ENCODE results near the gene RAD23A. TPM values are rescaled to one million over a fixed set of nuclear protein-coding genes. Genes with fewer than 3 reads are reported as not detected.
"Not testable (repeated sequence)": the region's sequence is repeated elsewhere in the genome, so short reads cannot be mapped to it uniquely, and the experiment has no call there.

Gene RAD23A
- total and polyA plus RNA-seq, 2 donors (not counting 1 experiment from before 2014, with no cell fraction given): 46.2 to 72.2 TPM

GRCh38 chr19:12974301-12975220 lies 28.9 kb downstream of the RAD23A start:
- TF ChIP-seq EZH2 (IDR thresholded peaks at IDR 0.05; ENCODE audit: low read length, missing control alignments): no peak
- TF ChIP-seq CTCF (conservative IDR thresholded peaks at IDR 0.05 in 1 of 2, IDR thresholded peaks at IDR 0.05 in 1 of 2; ENCODE audit: low read depth in 1 of 2, low read length in 2 of 2): no peak
- Histone ChIP-seq H2AFZ (ENCODE audit: low read length) (no peak overlapping the region), H3K9ac (ENCODE audit: insufficient read depth, low read length) (no peak overlapping the region), H3K27ac (ENCODE audit: insufficient read depth, low read length) (no peak overlapping the region), H3K36me3 (ENCODE audit: control insufficient read depth, insufficient read depth, low read length) (no peaks in the 10 kb centered on the region), H3K4me1 (ENCODE audit: control insufficient read depth, extremely low read depth, insufficient read depth, low read length) (no peaks in the 10 kb centered on the region), H3K4me3 (replicated peaks in 1 of 4; ENCODE audit: control extremely low read depth in 1 of 4, insufficient read depth in 1 of 4, low read depth in 3 of 4, low read length in 4 of 4) (no peak overlapping the region), H4K20me1 (ENCODE audit: control insufficient read depth, extremely low read depth, insufficient read depth, low read length) (no peaks in the 10 kb centered on the region), H3K4me2 (ENCODE audit: extremely low read depth, insufficient read depth, low read length) (no peak overlapping the region), H3K27me3 (ENCODE audit: control insufficient read depth, insufficient read depth, low read length) (no peaks in the 10 kb centered on the region), H3K9me3 (ENCODE audit: control insufficient read depth, insufficient read depth, low read depth, low read length) (no peaks in the 10 kb centered on the region), H3K79me2 (ENCODE audit: control insufficient read depth, insufficient read depth, low read length) (no peaks in the 10 kb centered on the region)
- DNase-seq (ENCODE audit: low read depth in 2 of 2): no peak

- Histone ChIP-seq H2AFZ (ENCODE audit: low read length) (no peak overlapping the region), H3K4me2 (ENCODE audit: extremely low read depth, insufficient read depth, low read length) (no peak overlapping the region), H3K27ac (ENCODE audit: insufficient read depth, low read length) (no peak overlapping the region), H3K27me3 (ENCODE audit: control insufficient read depth, insufficient read depth, low read length) (no peaks in the 10 kb centered on the region), H3K79me2 (ENCODE audit: control insufficient read depth, insufficient read depth, low read length) (no peaks in the 10 kb centered on the region), H3K9ac (ENCODE audit: insufficient read depth, low read length) (no peak overlapping the region), H3K4me3 (replicated peaks in 1 of 4; ENCODE audit: control extremely low read depth in 1 of 4, insufficient read depth in 1 of 4, low read depth in 3 of 4, low read length in 4 of 4) (no peak overlapping the region), H3K36me3 (ENCODE audit: control insufficient read depth, insufficient read depth, low read length) (no peaks in the 10 kb centered on the region), H3K4me1 (ENCODE audit: control insufficient read depth, extremely low read depth, insufficient read depth, low read length) (no peaks in the 10 kb centered on the region), H4K20me1 (ENCODE audit: control insufficient read depth, extremely low read depth, insufficient read depth, low read length) (no peaks in the 10 kb centered on the region), H3K9me3 (ENCODE audit: control insufficient read depth, insufficient read depth, low read depth, low read length) (no peaks in the 10 kb centered on the region)
- no peak for DNase-seq (ENCODE audit: low read depth in 2 of 2)
- TF ChIP-seq EZH2 (IDR thresholded peaks at IDR 0.05; ENCODE audit: low read length, missing control alignments) (no peak), CTCF (conservative IDR thresholded peaks at IDR 0.05 in 1 of 2, IDR thresholded peaks at IDR 0.05 in 1 of 2; ENCODE audit: low read depth in 1 of 2, low read length in 2 of 2) (no peak)
Observed at GRCh38 chr19:12975221-12975741, 29.6 kb downstream of the RAD23A start.

- not testable (repeated sequence) for H3K36me3 ChIP-seq (ENCODE audit: control insufficient read depth, insufficient read depth, low read length); H2AFZ ChIP-seq (ENCODE audit: low read length); H3K27me3 ChIP-seq (ENCODE audit: control insufficient read depth, insufficient read depth, low read length); H3K79me2 ChIP-seq (ENCODE audit: control insufficient read depth, insufficient read depth, low read length); H3K9ac ChIP-seq (ENCODE audit: insufficient read depth, low read length); H3K9me3 ChIP-seq (ENCODE audit: control insufficient read depth, insufficient read depth, low read depth, low read length); H3K4me3 ChIP-seq (replicated peaks in 1 of 4; ENCODE audit: control extremely low read depth in 1 of 4, insufficient read depth in 1 of 4, low read depth in 3 of 4, low read length in 4 of 4); DNase-seq (ENCODE audit: low read depth in 2 of 2); H4K20me1 ChIP-seq (ENCODE audit: control insufficient read depth, extremely low read depth, insufficient read depth, low read length); H3K27ac ChIP-seq (ENCODE audit: insufficient read depth, low read length); H3K4me2 ChIP-seq (ENCODE audit: extremely low read depth, insufficient read depth, low read length); H3K4me1 ChIP-seq (ENCODE audit: control insufficient read depth, extremely low read depth, insufficient read depth, low read length)
Observed at GRCh38 chr19:12976109-12976508, 30.4 kb downstream of the RAD23A start.
